Measurements from ENCODE around the gene DNAH10. TPM values are rescaled to one million over a fixed set of nuclear protein-coding genes. Genes with fewer than 3 reads are reported as not detected.

Gene DNAH10
- total and polyA plus RNA-seq, 10 of the 15 experiments (the other 5 are each of a cell fraction or from before 2014, with no cell fraction given) = 0.01 to 0.32 (median 0.06) TPM

DNA sequence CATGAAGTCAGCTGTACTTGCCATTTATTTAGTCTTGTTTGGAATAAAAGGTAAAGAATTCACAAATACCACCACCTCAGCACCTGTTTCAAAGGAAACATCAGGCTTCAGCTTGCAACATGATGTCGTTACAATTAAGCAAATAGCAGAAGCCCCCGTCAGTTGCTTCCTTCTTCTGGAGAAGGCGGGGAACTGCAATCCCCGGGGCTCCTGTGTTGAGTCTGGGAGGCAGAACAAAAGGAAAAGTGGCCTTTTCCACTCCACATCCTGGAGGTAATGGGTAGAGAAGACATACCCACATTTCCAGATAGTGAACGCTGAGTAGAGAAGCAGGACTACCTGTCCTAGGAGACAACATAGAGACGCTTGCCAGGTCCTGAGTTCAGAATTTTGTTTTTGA lies 92.8 kb downstream of the DNAH10 start (continued):
- TF ChIP-seq, protein P1, sequence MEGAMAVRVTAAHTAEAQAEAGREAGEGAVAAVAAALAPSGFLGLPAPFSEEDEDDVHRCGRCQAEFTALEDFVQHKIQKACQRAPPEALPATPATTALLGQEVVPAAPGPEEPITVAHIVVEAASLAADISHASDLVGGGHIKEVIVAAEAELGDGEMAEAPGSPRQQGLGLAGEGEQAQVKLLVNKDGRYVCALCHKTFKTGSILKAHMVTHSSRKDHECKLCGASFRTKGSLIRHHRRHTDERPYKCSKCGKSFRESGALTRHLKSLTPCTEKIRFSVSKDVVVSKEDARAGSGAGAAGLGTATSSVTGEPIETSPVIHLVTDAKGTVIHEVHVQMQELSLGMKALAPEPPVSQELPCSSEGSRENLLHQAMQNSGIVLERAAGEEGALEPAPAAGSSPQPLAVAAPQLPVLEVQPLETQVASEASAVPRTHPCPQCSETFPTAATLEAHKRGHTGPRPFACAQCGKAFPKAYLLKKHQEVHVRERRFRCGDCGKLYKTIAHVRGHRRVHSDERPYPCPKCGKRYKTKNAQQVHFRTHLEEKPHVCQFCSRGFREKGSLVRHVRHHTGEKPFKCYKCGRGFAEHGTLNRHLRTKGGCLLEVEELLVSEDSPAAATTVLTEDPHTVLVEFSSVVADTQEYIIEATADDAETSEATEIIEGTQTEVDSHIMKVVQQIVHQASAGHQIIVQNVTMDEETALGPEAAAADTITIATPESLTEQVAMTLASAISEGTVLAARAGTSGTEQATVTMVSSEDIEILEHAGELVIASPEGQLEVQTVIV (IDR thresholded peaks at IDR 0.05; ENCODE audit: borderline replicate concordance, partially characterized antibody) = no peak

DNA sequence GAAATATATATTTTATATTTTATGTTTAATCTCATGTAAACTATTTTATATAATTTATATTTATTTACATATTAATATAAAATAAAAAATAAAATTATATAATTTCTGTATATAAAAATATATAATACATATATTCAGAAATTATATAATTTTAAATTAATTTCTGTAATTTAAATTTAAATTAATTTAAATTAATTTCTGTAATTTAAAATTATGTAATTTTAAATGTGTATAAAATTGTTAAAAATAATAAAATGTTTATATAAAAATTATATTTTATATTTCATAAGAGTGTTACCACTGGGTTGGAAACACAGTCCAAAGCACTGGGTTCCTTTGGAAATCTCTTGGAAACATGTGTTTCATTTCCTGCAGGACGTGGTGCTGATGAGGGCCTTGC lies 94.6 kb downstream of the DNAH10 start:
- Histone ChIP-seq H2AFZ (ENCODE audit: control insufficient read depth, low read depth, low read length) (no peak overlapping the region), H3K4me2 (ENCODE audit: control insufficient read depth, insufficient read depth) (no peak overlapping the region), H3K27me3 (replicated peaks in 1 of 2; ENCODE audit: control insufficient read depth in 2 of 2, insufficient read depth in 2 of 2, low read length in 1 of 2) (no peaks in the 10 kb centered on the region; a peak in 1 of 4 replicates), H3K9ac (ENCODE audit: control insufficient read depth, insufficient read depth, low read length) (no peak overlapping the region), H3K4me1 (ENCODE audit: control insufficient read depth, insufficient read depth, low read length) (no peaks in the 10 kb centered on the region), H3K79me2 (ENCODE audit: control insufficient read depth, insufficient read depth, low read length) (no peaks in the 10 kb centered on the region), H3K27ac (ENCODE audit: control insufficient read depth, insufficient read depth) (no peak overlapping the region), H4K20me1 (ENCODE audit: control insufficient read depth, insufficient read depth) (no peaks in the 10 kb centered on the region), H3K4me3 (no peak overlapping the region), H3K9me3 (replicated peaks; ENCODE audit: control insufficient read depth, insufficient read depth, low read length) (no peaks in the 10 kb centered on the region), H3K36me3 (ENCODE audit: control insufficient read depth in 2 of 2, insufficient read depth in 2 of 2, low read length in 1 of 2) (no peaks in the 10 kb centered on the region)
- POLR2A ChIA-PET = no interaction called here
- in situ Hi-C loops (cut with MboI) (no loop called here), intact Hi-C loops (cut with micrococcal nuclease; ENCODE audit: unreplicated experiment) (no loop called here)
- no TSS peak for BruUV-seq (replicated peaks)
- WGBS (ENCODE audit: insufficient coverage, insufficient replicate concordance, low lambda C conversion rate, missing lambda C conversion rate) = 40% methylated on average over 1 of the region's 1 CpG
- DNase-seq (ENCODE audit: low read depth, low spot score) = no peak
- CTCF ChIA-PET = no interaction called here
- SMC1A ChIA-PET (ENCODE audit: uncharacterized antibody, unreplicated experiment) = no interaction called here
- RAD21 ChIA-PET (ENCODE audit: unreplicated experiment) = no interaction called here
- TF ChIP-seq HCFC1 (IDR thresholded peaks at IDR 0.05; ENCODE audit: low read length) (no peak), HDAC6 (IDR thresholded peaks at IDR 0.05; ENCODE audit: unreplicated experiment) (no peak)
- TF ChIP-seq, protein P2, sequence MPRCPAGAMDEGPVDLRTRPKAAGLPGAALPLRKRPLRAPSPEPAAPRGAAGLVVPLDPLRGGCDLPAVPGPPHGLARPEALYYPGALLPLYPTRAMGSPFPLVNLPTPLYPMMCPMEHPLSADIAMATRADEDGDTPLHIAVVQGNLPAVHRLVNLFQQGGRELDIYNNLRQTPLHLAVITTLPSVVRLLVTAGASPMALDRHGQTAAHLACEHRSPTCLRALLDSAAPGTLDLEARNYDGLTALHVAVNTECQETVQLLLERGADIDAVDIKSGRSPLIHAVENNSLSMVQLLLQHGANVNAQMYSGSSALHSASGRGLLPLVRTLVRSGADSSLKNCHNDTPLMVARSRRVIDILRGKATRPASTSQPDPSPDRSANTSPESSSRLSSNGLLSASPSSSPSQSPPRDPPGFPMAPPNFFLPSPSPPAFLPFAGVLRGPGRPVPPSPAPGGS (IDR thresholded peaks at IDR 0.05; ENCODE audit: borderline replicate concordance, insufficient read depth, low read depth, low read length, poor library complexity, severe bottlenecking) = no peak
- FAIRE-seq = no peak
- no peak for ATAC-seq
